Calu3 (cell line): ENCODE results near the gene COX6A2. TPM values are rescaled to one million over a fixed set of nuclear protein-coding genes. Genes with fewer than 3 reads are reported as not detected.
"Not testable (repeated sequence)": the region's sequence is repeated elsewhere in the genome, so short reads cannot be mapped to it uniquely, and the experiment has no call there.

Source experiments
- BruUV-seq: library from RNA; stranded (reverse); fragments of 400-500 nt; replicated peaks from 2 replicates; lab custom pipeline; 2021; lab: Mats Ljungman, UMichigan
- CTCF ChIA-PET: fragments of 300-600 bp; sonication (Branson Sonifier 250); formaldehyde crosslinking; loops from one replicate; lab custom pipeline; 2022; ENCODE audit warnings: antibody characterized with exemption; lab: Charles Lee
- DNase-seq: peaks from one replicate; pipeline ENCODE4 v3.0.0; 2022
- H3K27ac Mint-ChIP-seq: one replicate; pipeline ENCODE4 v1.8.0; 2022; ENCODE audit warnings: mixed read lengths; ENCODE audit not compliant: unreplicated experiment
- H3K27me3 Mint-ChIP-seq: one replicate; pipeline ENCODE4 v1.8.0; 2022; ENCODE audit warnings: mixed read lengths; ENCODE audit not compliant: unreplicated experiment
- H3K36me3 Mint-ChIP-seq: one replicate; pipeline ENCODE4 v1.8.0; 2022; ENCODE audit warnings: mild to moderate bottlenecking, moderate library complexity, mixed read lengths; ENCODE audit not compliant: insufficient read depth, unreplicated experiment
- H3K4me1 Mint-ChIP-seq: one replicate; pipeline ENCODE4 v1.8.0; 2022; ENCODE audit warnings: mild to moderate bottlenecking, low read depth, mixed read lengths; ENCODE audit not compliant: unreplicated experiment
- H3K4me3 Mint-ChIP-seq: one replicate; pipeline ENCODE4 v1.8.0; 2022; ENCODE audit warnings: mild to moderate bottlenecking, low read depth, moderate library complexity, mixed read lengths; ENCODE audit not compliant: unreplicated experiment
- H3K9me3 Mint-ChIP-seq: one replicate; pipeline ENCODE4 v1.8.0; 2022; ENCODE audit warnings: low read depth, mixed read lengths; ENCODE audit not compliant: unreplicated experiment
- intact Hi-C: fragments of 100-400 bp; cut with micrococcal nuclease; formaldehyde crosslinking; loops from one replicate; pipeline ENCODE4 v1.10.0; 2022; ENCODE audit not compliant: unreplicated experiment
- total RNA-seq: library from RNA; stranded (reverse); gene quantifications from 2 replicates; pipeline ENCODE4 v1.2.3, GENCODE V29; 2022
- TF ChIP-seq, protein P1 (sequence below): fragments of 200-600 bp; IDR thresholded peaks from one replicate; pipeline ENCODE4 v1.8.0; 2022; ENCODE audit warnings: antibody characterized with exemption; ENCODE audit not compliant: unreplicated experiment

The COX6A2 gene
- total RNA-seq, 1 experiment from 2014 or later, result not detected

DNA sequence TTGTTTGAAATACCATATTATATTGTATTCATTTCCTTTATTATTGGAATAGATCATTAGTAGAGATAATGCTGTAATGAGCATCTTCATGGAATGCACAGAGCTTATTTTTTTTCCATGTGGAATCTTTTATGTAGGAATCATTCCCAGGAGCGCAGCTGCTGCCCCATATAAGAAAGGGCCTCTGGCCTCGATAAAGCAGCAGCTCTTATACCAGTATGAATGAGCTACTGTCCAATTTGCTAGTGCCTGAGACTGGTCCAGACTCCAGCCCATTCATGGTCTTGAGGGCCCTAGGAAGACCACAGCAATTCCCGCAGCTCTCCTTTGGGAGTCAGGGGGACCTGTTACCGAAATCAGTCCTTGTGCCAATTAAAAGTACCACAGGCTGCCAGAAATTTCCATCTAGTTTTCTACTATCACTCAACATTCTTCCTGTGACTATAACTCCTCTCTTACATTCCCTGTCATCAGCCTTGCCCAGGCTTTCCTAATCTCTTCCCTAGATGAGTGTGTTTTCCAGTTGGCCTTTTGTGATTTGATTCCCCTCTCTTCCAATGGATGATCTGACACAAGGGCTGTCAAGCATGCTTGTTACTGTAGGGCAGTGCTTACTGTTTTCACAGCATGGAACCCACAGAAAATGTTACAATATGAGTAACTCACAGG, 12.5 kb upstream of the COX6A2 start:
- no peak overlapping the region for H3K27ac Mint-ChIP-seq
- H3K4me1 Mint-ChIP-seq, result peaks cover 7% of the 10 kb centered on the region
- no peak for DNase-seq
- peaks cover 17% of the 10 kb centered on the region for H3K36me3 Mint-ChIP-seq
- no peaks in the 10 kb centered on the region for H3K9me3 Mint-ChIP-seq
- CTCF ChIA-PET, result no interaction called here
- TF ChIP-seq, protein P1, sequence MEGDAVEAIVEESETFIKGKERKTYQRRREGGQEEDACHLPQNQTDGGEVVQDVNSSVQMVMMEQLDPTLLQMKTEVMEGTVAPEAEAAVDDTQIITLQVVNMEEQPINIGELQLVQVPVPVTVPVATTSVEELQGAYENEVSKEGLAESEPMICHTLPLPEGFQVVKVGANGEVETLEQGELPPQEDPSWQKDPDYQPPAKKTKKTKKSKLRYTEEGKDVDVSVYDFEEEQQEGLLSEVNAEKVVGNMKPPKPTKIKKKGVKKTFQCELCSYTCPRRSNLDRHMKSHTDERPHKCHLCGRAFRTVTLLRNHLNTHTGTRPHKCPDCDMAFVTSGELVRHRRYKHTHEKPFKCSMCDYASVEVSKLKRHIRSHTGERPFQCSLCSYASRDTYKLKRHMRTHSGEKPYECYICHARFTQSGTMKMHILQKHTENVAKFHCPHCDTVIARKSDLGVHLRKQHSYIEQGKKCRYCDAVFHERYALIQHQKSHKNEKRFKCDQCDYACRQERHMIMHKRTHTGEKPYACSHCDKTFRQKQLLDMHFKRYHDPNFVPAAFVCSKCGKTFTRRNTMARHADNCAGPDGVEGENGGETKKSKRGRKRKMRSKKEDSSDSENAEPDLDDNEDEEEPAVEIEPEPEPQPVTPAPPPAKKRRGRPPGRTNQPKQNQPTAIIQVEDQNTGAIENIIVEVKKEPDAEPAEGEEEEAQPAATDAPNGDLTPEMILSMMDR, result no peak
- intact Hi-C loops, result loop anchor here (5.0 kb wide), 2 partner anchors 53 to 238 kb away; partner anchors contain the start of gene PYCARD
- no TSS peak for BruUV-seq
- H3K4me3 Mint-ChIP-seq, result no peak overlapping the region
- H3K27me3 Mint-ChIP-seq, result peaks cover 8% of the 10 kb centered on the region

GRCh38 chr16:31439519-31439918, 11.4 kb upstream of the COX6A2 start:
- CTCF ChIA-PET, result no interaction called here
- H3K27ac Mint-ChIP-seq, result no peak overlapping the region
- H3K36me3 Mint-ChIP-seq, result peaks cover 17% of the 10 kb centered on the region

DNA sequence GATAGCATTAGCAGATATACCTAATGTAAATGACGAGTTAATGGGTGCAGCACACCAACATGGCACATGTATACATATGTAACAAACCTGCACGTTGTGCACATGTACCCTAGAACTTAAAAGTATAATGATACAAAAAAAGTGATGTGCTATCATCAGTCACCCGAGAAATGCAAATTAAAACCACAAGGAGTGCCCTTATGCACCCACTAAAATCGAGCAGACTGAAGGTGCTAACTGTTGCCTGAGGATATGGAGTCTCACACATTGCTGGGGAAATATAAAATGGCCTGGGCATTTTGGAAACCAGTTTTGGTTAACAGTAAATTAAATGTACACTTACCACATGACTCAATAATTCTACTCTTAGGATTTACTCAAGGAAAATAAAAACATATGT, 10.9 kb upstream of the COX6A2 start:
- DNase-seq, intact Hi-C loops, H3K4me3 Mint-ChIP-seq, BruUV-seq, H3K27me3 Mint-ChIP-seq, H3K27ac Mint-ChIP-seq, CTCF ChIA-PET, H3K4me1 Mint-ChIP-seq, H3K9me3 Mint-ChIP-seq: not testable (repeated sequence)
- H3K36me3 Mint-ChIP-seq, result peaks cover 17% of the 10 kb centered on the region

More at GRCh38 chr16:31439519-31439918, 11.4 kb upstream of the COX6A2 start:
- no peak for DNase-seq
- no peaks in the 10 kb centered on the region for H3K9me3 Mint-ChIP-seq
- no TSS peak for BruUV-seq
- peaks cover 7% of the 10 kb centered on the region for H3K4me1 Mint-ChIP-seq
- TF ChIP-seq, protein P1, result no peak
- no peak overlapping the region for H3K4me3 Mint-ChIP-seq
- intact Hi-C loops, result no loop called here
- peaks cover 8% of the 10 kb centered on the region for H3K27me3 Mint-ChIP-seq

DNA sequence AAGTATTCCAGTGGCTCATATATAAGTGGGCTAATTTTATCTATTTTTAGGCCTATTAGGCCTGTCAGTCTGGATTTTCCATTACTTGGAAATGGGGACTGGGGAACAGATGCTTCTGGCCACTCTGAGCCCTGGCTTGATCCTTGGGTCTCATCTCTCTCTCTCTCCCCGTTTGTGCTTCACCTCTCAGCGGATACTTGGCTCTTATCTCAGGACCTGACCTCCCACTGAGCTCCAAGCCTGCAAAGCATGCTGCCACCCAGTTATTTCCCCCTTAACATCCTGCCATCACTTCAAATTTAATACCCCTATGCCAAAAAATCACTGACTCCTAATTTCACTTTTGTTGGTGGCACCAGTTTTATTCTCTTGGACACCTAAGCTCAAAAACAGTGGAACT, 10.3 kb upstream of the COX6A2 start:
- BruUV-seq, result no TSS peak
- DNase-seq, result no peak
- Mint-ChIP-seq H3K9me3 (no peaks in the 10 kb centered on the region), H3K27me3 (peaks cover 8% of the 10 kb centered on the region), H3K27ac (no peak overlapping the region), H3K36me3 (peaks cover 17% of the 10 kb centered on the region), H3K4me1 (peaks cover 7% of the 10 kb centered on the region), H3K4me3 (no peak overlapping the region)
- intact Hi-C loops, result no loop called here
- CTCF ChIA-PET, result no interaction called here
- TF ChIP-seq, protein P1, result no peak
